Activated CD8-positive, alpha-beta memory T cell treated with anti-CD3 and anti-CD28 coated beads for 1 hour (primary cell): Measurements from ENCODE around the gene DOCK8.
"Not testable (repeated sequence)": the region's sequence is repeated elsewhere in the genome, so short reads cannot be mapped to it uniquely, and the experiment has no call there.

Experiments
- DNase-seq, 2 donors: peaks; one replicate each; pipeline ENCODE4 v3.0.0-alpha.2; 2020; ENCODE audit warnings: low read depth in 1 of 2; ENCODE audit errors: extremely low read depth in 1 of 2

The DOCK8 gene

GRCh38 chr9:214648-215493, at the start of gene DOCK8:
DOCK8 (plus strand) TSS chr9:214865; CDS start chr9:214977, 112 bp downstream.
- peak; percentile 8 to 28 for DNase-seq

- DNase-seq, result not testable (repeated sequence)
Measured at GRCh38 chr9:169757-170156, 44.9 kb upstream of the DOCK8 start.

- DNase-seq, result not testable (repeated sequence)
Measured at GRCh38 chr9:178140-178825, 36.4 kb upstream of the DOCK8 start.

- DNase-seq, result peak; percentile 57 to 59
Measured at GRCh38 chr9:178970-179383, 35.7 kb upstream of the DOCK8 start, which contains the start of gene ZNG1A. ZNG1A (minus strand) TSS chr9:179056; CDS start chr9:178969, 87 bp downstream.

GRCh38 chr9:199601-200000, 15.1 kb upstream of the DOCK8 start:
- not testable (repeated sequence) for DNase-seq

- no peak for DNase-seq
Measured at GRCh38 chr9:206481-206880, 8.2 kb upstream of the DOCK8 start.

GRCh38 chr9:209143-209758, 5.4 kb upstream of the DOCK8 start:
- DNase-seq, result no peak

GRCh38 chr9:211036-211435, 3.6 kb upstream of the DOCK8 start:
- no peak for DNase-seq

- no peak for DNase-seq
Measured at GRCh38 chr9:211557-211956, 3.1 kb upstream of the DOCK8 start.

- DNase-seq, result no peak
Measured at GRCh38 chr9:212297-212696, 2.4 kb upstream of the DOCK8 start.

GRCh38 chr9:213901-214300, 764 bp upstream of the DOCK8 start:
- DNase-seq, result not testable (repeated sequence)

- no peak for DNase-seq
Measured at GRCh38 chr9:214351-214647, 366 bp upstream of the DOCK8 start.

GRCh38 chr9:215631-216155, 1.0 kb downstream of the DOCK8 start:
- no peak for DNase-seq

- no peak for DNase-seq
Measured at GRCh38 chr9:216866-217265, 2.2 kb downstream of the DOCK8 start.

GRCh38 chr9:217950-218349, 3.3 kb downstream of the DOCK8 start:
- DNase-seq, result no peak

- not testable (repeated sequence) for DNase-seq
Measured at GRCh38 chr9:219036-219435, 4.4 kb downstream of the DOCK8 start.

GRCh38 chr9:219670-220365, 5.2 kb downstream of the DOCK8 start:
- no peak for DNase-seq

GRCh38 chr9:221989-222776, 7.5 kb downstream of the DOCK8 start:
- no peak for DNase-seq

- no peak for DNase-seq
Measured at GRCh38 chr9:223152-223551, 8.5 kb downstream of the DOCK8 start.

- DNase-seq, result no peak
Measured at GRCh38 chr9:224026-224425, 9.4 kb downstream of the DOCK8 start.
